ENCODE measurements around the gene XIRP2. TPM values are rescaled to one million over a fixed set of nuclear protein-coding genes. Genes with fewer than 3 reads are reported as not detected.

XIRP2 gene
- total RNA-seq, 1 experiment from 2014 or later: not detected

DNA sequence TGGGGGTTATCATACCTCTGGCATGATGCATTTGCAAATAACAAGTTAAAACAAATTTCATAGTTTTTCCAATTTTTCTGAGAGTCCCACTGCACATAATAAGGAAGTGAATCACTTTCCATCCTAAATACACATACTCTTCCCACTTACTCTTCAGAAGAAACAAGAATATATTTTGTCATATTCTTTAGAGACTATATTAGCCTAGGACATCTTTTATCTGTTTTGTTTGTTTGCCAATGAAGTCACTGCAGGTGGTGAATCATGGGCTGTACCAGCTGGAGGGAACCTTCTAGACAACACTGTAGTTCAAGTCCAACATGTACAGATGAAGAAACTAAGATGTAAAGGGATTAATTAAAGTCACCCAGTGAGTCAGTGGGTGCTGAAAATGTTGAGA lies 116.8 kb downstream of the XIRP2 start (continued):
- TF ChIP-seq, protein P1, sequence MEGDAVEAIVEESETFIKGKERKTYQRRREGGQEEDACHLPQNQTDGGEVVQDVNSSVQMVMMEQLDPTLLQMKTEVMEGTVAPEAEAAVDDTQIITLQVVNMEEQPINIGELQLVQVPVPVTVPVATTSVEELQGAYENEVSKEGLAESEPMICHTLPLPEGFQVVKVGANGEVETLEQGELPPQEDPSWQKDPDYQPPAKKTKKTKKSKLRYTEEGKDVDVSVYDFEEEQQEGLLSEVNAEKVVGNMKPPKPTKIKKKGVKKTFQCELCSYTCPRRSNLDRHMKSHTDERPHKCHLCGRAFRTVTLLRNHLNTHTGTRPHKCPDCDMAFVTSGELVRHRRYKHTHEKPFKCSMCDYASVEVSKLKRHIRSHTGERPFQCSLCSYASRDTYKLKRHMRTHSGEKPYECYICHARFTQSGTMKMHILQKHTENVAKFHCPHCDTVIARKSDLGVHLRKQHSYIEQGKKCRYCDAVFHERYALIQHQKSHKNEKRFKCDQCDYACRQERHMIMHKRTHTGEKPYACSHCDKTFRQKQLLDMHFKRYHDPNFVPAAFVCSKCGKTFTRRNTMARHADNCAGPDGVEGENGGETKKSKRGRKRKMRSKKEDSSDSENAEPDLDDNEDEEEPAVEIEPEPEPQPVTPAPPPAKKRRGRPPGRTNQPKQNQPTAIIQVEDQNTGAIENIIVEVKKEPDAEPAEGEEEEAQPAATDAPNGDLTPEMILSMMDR (IDR thresholded peaks at IDR 0.05 in 2 of 3, conservative IDR thresholded peaks at IDR 0.05 in 1 of 3; ENCODE audit: borderline replicate concordance in 1 of 3, insufficient read depth in 1 of 3, low read depth in 2 of 3, low read length in 2 of 3): no peak
- TF ChIP-seq FOSL1 (IDR thresholded peaks at IDR 0.05; ENCODE audit: low read depth) (no peak), SP1 (IDR thresholded peaks at IDR 0.05; ENCODE audit: low read depth) (no peak), CEBPB (IDR thresholded peaks at IDR 0.05; ENCODE audit: low read depth) (no peak), TCF7L2 (IDR thresholded peaks at IDR 0.05; ENCODE audit: borderline replicate concordance, extremely low read depth, insufficient read depth, insufficient read length) (no peak), EGR1 (IDR thresholded peaks at IDR 0.05; ENCODE audit: low read depth) (no peak), RAD21 (IDR thresholded peaks at IDR 0.05; ENCODE audit: low read depth) (no peak)
- TF ChIP-seq, protein P2, sequence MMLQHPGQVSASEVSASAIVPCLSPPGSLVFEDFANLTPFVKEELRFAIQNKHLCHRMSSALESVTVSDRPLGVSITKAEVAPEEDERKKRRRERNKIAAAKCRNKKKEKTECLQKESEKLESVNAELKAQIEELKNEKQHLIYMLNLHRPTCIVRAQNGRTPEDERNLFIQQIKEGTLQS (IDR thresholded peaks at IDR 0.05): no peak

DNA sequence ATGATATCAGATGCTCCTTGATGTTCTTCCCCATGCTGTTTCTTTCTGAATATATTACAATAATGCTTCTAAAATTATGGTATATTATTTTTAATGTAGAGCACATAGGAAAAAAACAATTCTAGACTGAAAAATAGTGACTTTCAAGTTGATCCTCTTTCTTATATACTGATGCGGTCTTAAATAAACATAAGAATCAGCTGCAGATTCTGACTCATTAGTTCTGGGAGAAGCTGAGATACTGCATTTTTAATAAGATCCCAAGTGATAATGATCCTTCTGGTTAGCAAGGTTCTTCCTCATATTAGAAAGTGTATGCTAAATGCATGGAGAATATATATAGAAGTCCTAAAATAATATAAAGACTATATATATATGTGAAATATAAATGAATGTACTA lies 124.9 kb downstream of the XIRP2 start:
- Histone ChIP-seq H3K9me3 (ENCODE audit: control insufficient read depth in 1 of 2, insufficient read depth in 1 of 2, low read depth in 1 of 2, low read length in 2 of 2) (peaks cover 0 to 4% of the 10 kb centered on the region in 2 experiments; a peak in 1 of 4 replicates), H3K4me2 (ENCODE audit: low read length) (no peak overlapping the region), H3K79me2 (ENCODE audit: insufficient read depth, low read length) (no peaks in the 10 kb centered on the region), H3K27me3 (ENCODE audit: insufficient read depth, low read length) (no peaks in the 10 kb centered on the region), H3K9ac (ENCODE audit: low read length) (no peak overlapping the region), H3K36me3 (ENCODE audit: control insufficient read depth in 1 of 2, insufficient read depth in 2 of 2, low read length in 2 of 2) (no peaks in the 10 kb centered on the region), H4K20me1 (ENCODE audit: insufficient read depth) (no peaks in the 10 kb centered on the region), H3K4me3 (replicated peaks in 1 of 2; ENCODE audit: low read depth in 1 of 2, low read length in 2 of 2) (no peak overlapping the region), H3K27ac (ENCODE audit: low read depth, low read length) (no peak overlapping the region), H3K4me1 (ENCODE audit: control insufficient read depth in 1 of 2, insufficient read depth in 2 of 2, low read length in 2 of 2) (no peaks in the 10 kb centered on the region; a peak in 1 of 4 replicates), H3K9me2 (ENCODE audit: insufficient read depth) (no peaks in the 10 kb centered on the region), H2AFZ (ENCODE audit: low read depth, low read length, poor library complexity, severe bottlenecking) (no peak overlapping the region)
- ChIA-PET POLR2A (no interaction called here), RAD21 (ENCODE audit: low non-redundant PET in 1 of 2, low total read pairs in 2 of 2, uncharacterized antibody in 2 of 2, unreplicated experiment in 2 of 2) (no interaction called here), CTCF (no interaction called here)
- intact Hi-C loops (cut with micrococcal nuclease): no loop called here
- no peak for TF ChIP-seq TCF7L2 (IDR thresholded peaks at IDR 0.05; ENCODE audit: borderline replicate concordance, extremely low read depth, insufficient read depth, insufficient read length)
- TF ChIP-seq, protein P3, sequence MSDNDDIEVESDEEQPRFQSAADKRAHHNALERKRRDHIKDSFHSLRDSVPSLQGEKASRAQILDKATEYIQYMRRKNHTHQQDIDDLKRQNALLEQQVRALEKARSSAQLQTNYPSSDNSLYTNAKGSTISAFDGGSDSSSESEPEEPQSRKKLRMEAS (IDR thresholded peaks at IDR 0.05): no peak
- no peak for TF ChIP-seq POLR2A (IDR thresholded peaks at IDR 0.05; ENCODE audit: borderline replicate concordance, extremely low read depth, insufficient read depth, insufficient read length)
- no peak for TF ChIP-seq ZNF274 (IDR thresholded peaks at IDR 0.05; ENCODE audit: low read depth, low read length)
- no peak for TF ChIP-seq SP1 (IDR thresholded peaks at IDR 0.05; ENCODE audit: low read depth)
- TF ChIP-seq SRF (IDR thresholded peaks at IDR 0.05; ENCODE audit: low read depth): no peak
- no peak for TF ChIP-seq EGR1 (IDR thresholded peaks at IDR 0.05; ENCODE audit: low read depth)
- TF ChIP-seq ZFX (IDR thresholded peaks at IDR 0.05): no peak
- TF ChIP-seq, protein P4, sequence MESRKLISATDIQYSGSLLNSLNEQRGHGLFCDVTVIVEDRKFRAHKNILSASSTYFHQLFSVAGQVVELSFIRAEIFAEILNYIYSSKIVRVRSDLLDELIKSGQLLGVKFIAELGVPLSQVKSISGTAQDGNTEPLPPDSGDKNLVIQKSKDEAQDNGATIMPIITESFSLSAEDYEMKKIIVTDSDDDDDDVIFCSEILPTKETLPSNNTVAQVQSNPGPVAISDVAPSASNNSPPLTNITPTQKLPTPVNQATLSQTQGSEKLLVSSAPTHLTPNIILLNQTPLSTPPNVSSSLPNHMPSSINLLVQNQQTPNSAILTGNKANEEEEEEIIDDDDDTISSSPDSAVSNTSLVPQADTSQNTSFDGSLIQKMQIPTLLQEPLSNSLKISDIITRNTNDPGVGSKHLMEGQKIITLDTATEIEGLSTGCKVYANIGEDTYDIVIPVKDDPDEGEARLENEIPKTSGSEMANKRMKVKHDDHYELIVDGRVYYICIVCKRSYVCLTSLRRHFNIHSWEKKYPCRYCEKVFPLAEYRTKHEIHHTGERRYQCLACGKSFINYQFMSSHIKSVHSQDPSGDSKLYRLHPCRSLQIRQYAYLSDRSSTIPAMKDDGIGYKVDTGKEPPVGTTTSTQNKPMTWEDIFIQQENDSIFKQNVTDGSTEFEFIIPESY (IDR thresholded peaks at IDR 0.05; ENCODE audit: extremely low read depth, insufficient replicate concordance, low read length): no peak
- TF ChIP-seq RAD21 (IDR thresholded peaks at IDR 0.05; ENCODE audit: low read depth): no peak
- no peak for TF ChIP-seq EZH2 (IDR thresholded peaks at IDR 0.05)
- no peak for TF ChIP-seq FOSL1 (IDR thresholded peaks at IDR 0.05; ENCODE audit: low read depth)
- no peak for TF ChIP-seq YY1 (IDR thresholded peaks at IDR 0.05; ENCODE audit: extremely low read depth, insufficient replicate concordance, low read depth, low read length)
- no TSS peak for BruUV-seq (replicated peaks)
- ATAC-seq: no peak
- no peak for DNase-seq (ENCODE audit: low read depth, low spot score)
